B cell (primary cell): ENCODE measurements around the gene PYDC1.

ENCODE experiments used
- CTCF ChIP-seq: fragments of 200-600 bp; IDR thresholded peaks from one replicate; pipeline ENCODE4 v1.8.0; 2022; ENCODE audit warnings: antibody characterized with exemption, mild to moderate bottlenecking
- EZH2 ChIP-seq: IDR thresholded peaks from 2 replicates; pipeline ENCODE4 v1.6.1; 2012; ENCODE audit warnings: borderline replicate concordance, low read depth, mild to moderate bottlenecking, moderate library complexity, low read length; ENCODE audit not compliant: insufficient read depth, poor library complexity, severe bottlenecking

- no peak for TF ChIP-seq CTCF
- no peak for TF ChIP-seq EZH2
Observed at GRCh38 chr16:31188450-31189411, 28.2 kb downstream of the PYDC1 start.
